GM19023 (cell line): Measurements from ENCODE around the gene ARHGAP15.

Experiments
- ATAC-seq: cut with Tn5 transposase; IDR thresholded peaks from one replicate; pipeline ENCODE4 v1.9.1; 2021; ENCODE audit warnings: mild to moderate bottlenecking, moderate library complexity; ENCODE audit not compliant: unreplicated experiment

ARHGAP15 gene

GRCh38 chr2:143553261-143553660, 424.0 kb downstream of the ARHGAP15 start:
- ATAC-seq, result peak; percentile 70

- ATAC-seq, result no peak
Measured at GRCh38 chr2:143558665-143559064, 429.4 kb downstream of the ARHGAP15 start.

- no peak for ATAC-seq
Measured at GRCh38 chr2:143559147-143559546, 429.9 kb downstream of the ARHGAP15 start.

GRCh38 chr2:143560724-143561123, 431.5 kb downstream of the ARHGAP15 start:
- no peak for ATAC-seq

GRCh38 chr2:143564419-143564818, 435.2 kb downstream of the ARHGAP15 start:
- ATAC-seq, result peak; percentile 94

GRCh38 chr2:143571747-143572146, 442.5 kb downstream of the ARHGAP15 start:
- no peak for ATAC-seq

- ATAC-seq, result no peak
Measured at GRCh38 chr2:143572421-143572820, 443.2 kb downstream of the ARHGAP15 start.

- ATAC-seq, result no peak
Measured at GRCh38 chr2:143574069-143574468, 444.9 kb downstream of the ARHGAP15 start.

GRCh38 chr2:143575340-143575739, 446.1 kb downstream of the ARHGAP15 start:
- ATAC-seq, result no peak

GRCh38 chr2:143577489-143577888, 448.3 kb downstream of the ARHGAP15 start:
- ATAC-seq, result no peak

GRCh38 chr2:143579456-143579855, 450.2 kb downstream of the ARHGAP15 start:
- ATAC-seq, result no peak

- no peak for ATAC-seq
Measured at GRCh38 chr2:143581134-143581533, 451.9 kb downstream of the ARHGAP15 start.

- ATAC-seq, result no peak
Measured at GRCh38 chr2:143582046-143582747, 453.0 kb downstream of the ARHGAP15 start.

GRCh38 chr2:143584936-143585335, 455.7 kb downstream of the ARHGAP15 start:
- ATAC-seq, result no peak

- ATAC-seq, result no peak
Measured at GRCh38 chr2:143586119-143586518, 456.9 kb downstream of the ARHGAP15 start.

GRCh38 chr2:143588746-143589145, 459.5 kb downstream of the ARHGAP15 start:
- no peak for ATAC-seq

- ATAC-seq, result no peak
Measured at GRCh38 chr2:143594161-143594560, 464.9 kb downstream of the ARHGAP15 start.

GRCh38 chr2:143594745-143595144, 465.5 kb downstream of the ARHGAP15 start:
- ATAC-seq, result no peak

- ATAC-seq, result no peak
Measured at GRCh38 chr2:143600116-143600515, 470.9 kb downstream of the ARHGAP15 start.

- ATAC-seq, result no peak
Measured at GRCh38 chr2:143601828-143602227, 472.6 kb downstream of the ARHGAP15 start.

GRCh38 chr2:143603035-143603655, 473.9 kb downstream of the ARHGAP15 start:
- no peak for ATAC-seq

- no peak for ATAC-seq
Measured at GRCh38 chr2:143603846-143604565, 474.8 kb downstream of the ARHGAP15 start.
